Muscle layer of colon (tissue), 2 donors: ENCODE data around the gene SHQ1.
"Not testable (repeated sequence)": the region's sequence is repeated elsewhere in the genome, so short reads cannot be mapped to it uniquely, and the experiment has no call there.

Source experiments
- H3K27ac ChIP-seq: one replicate; pipeline ENCODE4 v1.7.0; 2013; ENCODE audit warnings: low read depth, mild to moderate bottlenecking, low read length, moderate library complexity
- H3K27me3 ChIP-seq, 2 donors: one replicate each; pipeline ENCODE4 v1.7.0; 2013; ENCODE audit warnings: low read length in 2 of 2, mild to moderate bottlenecking in 2 of 2; ENCODE audit not compliant: insufficient read depth in 2 of 2, control insufficient read depth in 1 of 2
- H3K36me3 ChIP-seq: one replicate; pipeline ENCODE4 v1.7.0; 2013; ENCODE audit warnings: mild to moderate bottlenecking, low read length; ENCODE audit not compliant: insufficient read depth
- H3K4me1 ChIP-seq: one replicate; pipeline ENCODE4 v1.7.0; 2013; ENCODE audit warnings: mild to moderate bottlenecking, low read length; ENCODE audit not compliant: insufficient read depth
- H3K4me3 ChIP-seq, 2 donors: one replicate each; pipeline ENCODE4 v1.7.0; 2013; ENCODE audit warnings: low read length in 2 of 2, low read depth in 1 of 2, mild to moderate bottlenecking in 1 of 2, moderate library complexity in 1 of 2
- H3K9ac ChIP-seq: one replicate; pipeline ENCODE4 v1.7.0; 2013; ENCODE audit warnings: low read length
- H3K9me3 ChIP-seq: one replicate; pipeline ENCODE4 v1.7.0; 2013; ENCODE audit warnings: mild to moderate bottlenecking, low read length
- donor health status: abdominal sarcoma.
- donor health status: Adenocarcinoma of cecum.

SHQ1 gene

GRCh38 chr3:72794079-72794478 is 54.2 kb downstream of the SHQ1 start:
- no peaks in the 10 kb centered on the region for H3K27me3 ChIP-seq
- no peaks in the 10 kb centered on the region for H3K9me3 ChIP-seq
- no peak overlapping the region for H3K9ac ChIP-seq
- no peak overlapping the region for H3K4me3 ChIP-seq
- H3K36me3 ChIP-seq = no peaks in the 10 kb centered on the region
- no peaks in the 10 kb centered on the region for H3K4me1 ChIP-seq
- no peak overlapping the region for H3K27ac ChIP-seq

GRCh38 chr3:72791161-72791560 is 57.1 kb downstream of the SHQ1 start:
- H3K27me3 ChIP-seq = no peaks in the 10 kb centered on the region
- no peak overlapping the region for H3K4me3 ChIP-seq
- H3K9ac ChIP-seq = no peak overlapping the region
- no peaks in the 10 kb centered on the region for H3K36me3 ChIP-seq
- no peaks in the 10 kb centered on the region for H3K4me1 ChIP-seq
- H3K9me3 ChIP-seq = no peaks in the 10 kb centered on the region
- no peak overlapping the region for H3K27ac ChIP-seq

- Histone ChIP-seq H3K36me3 (no peaks in the 10 kb centered on the region), H3K9me3 (no peaks in the 10 kb centered on the region), H3K9ac (no peak overlapping the region), H3K27ac (no peak overlapping the region), H3K4me1 (no peaks in the 10 kb centered on the region), H3K27me3 (no peaks in the 10 kb centered on the region), H3K4me3 (no peak overlapping the region)
Observed at GRCh38 chr3:72789786-72790185, 58.5 kb downstream of the SHQ1 start.

GRCh38 chr3:72788232-72788631 is 60.0 kb downstream of the SHQ1 start:
- not testable (repeated sequence) for H3K9ac ChIP-seq, H3K9me3 ChIP-seq, H3K36me3 ChIP-seq, H3K27ac ChIP-seq, H3K27me3 ChIP-seq, H3K4me3 ChIP-seq, H3K4me1 ChIP-seq

- H3K4me3 ChIP-seq = no peak overlapping the region
- no peaks in the 10 kb centered on the region for H3K9me3 ChIP-seq
- H3K27ac ChIP-seq = no peak overlapping the region
- no peaks in the 10 kb centered on the region for H3K36me3 ChIP-seq
- no peaks in the 10 kb centered on the region for H3K27me3 ChIP-seq
- H3K4me1 ChIP-seq = no peaks in the 10 kb centered on the region
- no peak overlapping the region for H3K9ac ChIP-seq
Observed at GRCh38 chr3:72786668-72787067, 61.6 kb downstream of the SHQ1 start.

- Histone ChIP-seq H3K36me3 (no peaks in the 10 kb centered on the region), H3K4me3 (no peak overlapping the region), H3K9me3 (no peaks in the 10 kb centered on the region), H3K9ac (no peak overlapping the region), H3K27me3 (no peaks in the 10 kb centered on the region), H3K4me1 (no peaks in the 10 kb centered on the region), H3K27ac (no peak overlapping the region)
Observed at GRCh38 chr3:72784226-72784625, 64.0 kb downstream of the SHQ1 start.

GRCh38 chr3:72782521-72782920 is 65.7 kb downstream of the SHQ1 start:
- Histone ChIP-seq H3K9ac (no peak overlapping the region), H3K27me3 (no peaks in the 10 kb centered on the region)

GRCh38 chr3:72769758-72770540 is 78.3 kb downstream of the SHQ1 start:
- H3K27ac ChIP-seq = no peak overlapping the region
- no peak overlapping the region for H3K9ac ChIP-seq
- H3K36me3 ChIP-seq = no peaks in the 10 kb centered on the region
- peaks cover 17% of the 10 kb centered on the region for H3K4me1 ChIP-seq
- H3K27me3 ChIP-seq = no peaks in the 10 kb centered on the region
- no peak overlapping the region for H3K4me3 ChIP-seq
- H3K9me3 ChIP-seq = no peaks in the 10 kb centered on the region

More at GRCh38 chr3:72782521-72782920, 65.7 kb downstream of the SHQ1 start:
- Histone ChIP-seq H3K36me3 (no peaks in the 10 kb centered on the region), H3K4me3 (no peak overlapping the region), H3K9me3 (no peaks in the 10 kb centered on the region), H3K4me1 (no peaks in the 10 kb centered on the region), H3K27ac (no peak overlapping the region)

- no peaks in the 10 kb centered on the region for H3K36me3 ChIP-seq
- H3K4me3 ChIP-seq = no peak overlapping the region
- peaks cover 17% of the 10 kb centered on the region for H3K4me1 ChIP-seq
- no peaks in the 10 kb centered on the region for H3K9me3 ChIP-seq
- no peak overlapping the region for H3K9ac ChIP-seq
- no peak overlapping the region for H3K27ac ChIP-seq
- H3K27me3 ChIP-seq = no peaks in the 10 kb centered on the region
Observed at GRCh38 chr3:72768936-72769335, 79.3 kb downstream of the SHQ1 start.

- H3K9me3 ChIP-seq = no peaks in the 10 kb centered on the region
- H3K9ac ChIP-seq = no peak overlapping the region
- peaks cover 21% of the 10 kb centered on the region for H3K4me1 ChIP-seq
- H3K27ac ChIP-seq = no peak overlapping the region
- H3K4me3 ChIP-seq = no peak overlapping the region
- H3K27me3 ChIP-seq = no peaks in the 10 kb centered on the region
- no peaks in the 10 kb centered on the region for H3K36me3 ChIP-seq
Observed at GRCh38 chr3:72768481-72768880, 79.8 kb downstream of the SHQ1 start.

GRCh38 chr3:72768006-72768441 is 80.2 kb downstream of the SHQ1 start:
- no peak overlapping the region for H3K9ac ChIP-seq
- H3K27ac ChIP-seq = no peak overlapping the region
- H3K4me1 ChIP-seq = peaks cover 22% of the 10 kb centered on the region
- H3K9me3 ChIP-seq = no peaks in the 10 kb centered on the region
- H3K4me3 ChIP-seq = no peak overlapping the region
- H3K27me3 ChIP-seq = no peaks in the 10 kb centered on the region
- no peaks in the 10 kb centered on the region for H3K36me3 ChIP-seq

GRCh38 chr3:72766866-72767265 is 81.4 kb downstream of the SHQ1 start:
- no peak overlapping the region for H3K9ac ChIP-seq
- no peaks in the 10 kb centered on the region for H3K36me3 ChIP-seq
- H3K27ac ChIP-seq = no peak overlapping the region
- no peaks in the 10 kb centered on the region for H3K9me3 ChIP-seq
- H3K4me3 ChIP-seq = no peak overlapping the region
- H3K27me3 ChIP-seq = no peaks in the 10 kb centered on the region
- H3K4me1 ChIP-seq = peaks cover 22% of the 10 kb centered on the region
